Measurements from ENCODE around the gene TMEM45B. TPM values are rescaled to one million over a fixed set of nuclear protein-coding genes. Genes with fewer than 3 reads are reported as not detected.
"Not testable (repeated sequence)": the region's sequence is repeated elsewhere in the genome, so short reads cannot be mapped to it uniquely, and the experiment has no call there.

The TMEM45B gene
- total RNA-seq, 1 experiment from 2014 or later: not detected

GRCh38 chr11:129846508-129847335 is 31.1 kb downstream of the TMEM45B start:
- no peak overlapping the region for H3K9ac ChIP-seq (ENCODE audit: low read length)
- no peaks in the 10 kb centered on the region for H4K20me1 ChIP-seq (ENCODE audit: insufficient read depth, low read depth, low read length)
- no peaks in the 10 kb centered on the region for H3K27me3 ChIP-seq (ENCODE audit: low read length)
- DNase-seq: no peak
- H3K4me1 ChIP-seq (ENCODE audit: low read length): no peaks in the 10 kb centered on the region
- H3K79me2 ChIP-seq (ENCODE audit: low read length): no peaks in the 10 kb centered on the region
- H2AFZ ChIP-seq (ENCODE audit: low read length): no peak overlapping the region
- H3K9me3 ChIP-seq (ENCODE audit: low read length): no peaks in the 10 kb centered on the region
- H3K27ac ChIP-seq (ENCODE audit: low read length): no peak overlapping the region
- H3K4me3 ChIP-seq (ENCODE audit: low read length): no peak overlapping the region
- no peak overlapping the region for H3K4me2 ChIP-seq (ENCODE audit: low read depth, low read length, poor library complexity, severe bottlenecking)
- H3K9me2 ChIP-seq (replicated peaks; ENCODE audit: insufficient read depth, low read length): no peaks in the 10 kb centered on the region
- no peaks in the 10 kb centered on the region for H3K36me3 ChIP-seq (ENCODE audit: insufficient read depth, low read length)

- not testable (repeated sequence) for H3K27ac ChIP-seq (ENCODE audit: low read length); H4K20me1 ChIP-seq (ENCODE audit: insufficient read depth, low read depth, low read length); DNase-seq; H3K9ac ChIP-seq (ENCODE audit: low read length); H3K4me1 ChIP-seq (ENCODE audit: low read length); H2AFZ ChIP-seq (ENCODE audit: low read length); H3K27me3 ChIP-seq (ENCODE audit: low read length); H3K9me2 ChIP-seq (replicated peaks; ENCODE audit: insufficient read depth, low read length); H3K9me3 ChIP-seq (ENCODE audit: low read length); H3K36me3 ChIP-seq (ENCODE audit: insufficient read depth, low read length); H3K4me3 ChIP-seq (ENCODE audit: low read length); H3K79me2 ChIP-seq (ENCODE audit: low read length); H3K4me2 ChIP-seq (ENCODE audit: low read depth, low read length, poor library complexity, severe bottlenecking)
Observed at GRCh38 chr11:129847361-129847760, 31.7 kb downstream of the TMEM45B start.

GRCh38 chr11:129849447-129850130 is 33.9 kb downstream of the TMEM45B start:
- no peak overlapping the region for H3K27ac ChIP-seq (ENCODE audit: low read length)
- H3K4me2 ChIP-seq (ENCODE audit: low read depth, low read length, poor library complexity, severe bottlenecking): no peak overlapping the region
- H3K4me1 ChIP-seq (ENCODE audit: low read length): no peaks in the 10 kb centered on the region
- no peaks in the 10 kb centered on the region for H3K36me3 ChIP-seq (ENCODE audit: insufficient read depth, low read length)
- H3K9me2 ChIP-seq (replicated peaks; ENCODE audit: insufficient read depth, low read length): no peaks in the 10 kb centered on the region
- no peaks in the 10 kb centered on the region for H3K9me3 ChIP-seq (ENCODE audit: low read length)
- no peaks in the 10 kb centered on the region for H3K27me3 ChIP-seq (ENCODE audit: low read length)
- H3K79me2 ChIP-seq (ENCODE audit: low read length): no peaks in the 10 kb centered on the region
- H2AFZ ChIP-seq (ENCODE audit: low read length): no peak overlapping the region
- H3K9ac ChIP-seq (ENCODE audit: low read length): no peak overlapping the region
- DNase-seq: no peak
- no peaks in the 10 kb centered on the region for H4K20me1 ChIP-seq (ENCODE audit: insufficient read depth, low read depth, low read length)
- H3K4me3 ChIP-seq (ENCODE audit: low read length): no peak overlapping the region

- no peak overlapping the region for H3K4me3 ChIP-seq (ENCODE audit: low read length)
- no peaks in the 10 kb centered on the region for H4K20me1 ChIP-seq (ENCODE audit: insufficient read depth, low read depth, low read length)
- no peak overlapping the region for H2AFZ ChIP-seq (ENCODE audit: low read length)
- no peaks in the 10 kb centered on the region for H3K27me3 ChIP-seq (ENCODE audit: low read length)
- no peak for DNase-seq
- no peak overlapping the region for H3K9ac ChIP-seq (ENCODE audit: low read length)
- H3K27ac ChIP-seq (ENCODE audit: low read length): no peak overlapping the region
- H3K9me2 ChIP-seq (replicated peaks; ENCODE audit: insufficient read depth, low read length): no peaks in the 10 kb centered on the region
- no peaks in the 10 kb centered on the region for H3K9me3 ChIP-seq (ENCODE audit: low read length)
- H3K4me1 ChIP-seq (ENCODE audit: low read length): no peaks in the 10 kb centered on the region
- H3K79me2 ChIP-seq (ENCODE audit: low read length): no peaks in the 10 kb centered on the region
- no peak overlapping the region for H3K4me2 ChIP-seq (ENCODE audit: low read depth, low read length, poor library complexity, severe bottlenecking)
- H3K36me3 ChIP-seq (ENCODE audit: insufficient read depth, low read length): no peaks in the 10 kb centered on the region
Observed at GRCh38 chr11:129852125-129852740, 36.6 kb downstream of the TMEM45B start.

DNA sequence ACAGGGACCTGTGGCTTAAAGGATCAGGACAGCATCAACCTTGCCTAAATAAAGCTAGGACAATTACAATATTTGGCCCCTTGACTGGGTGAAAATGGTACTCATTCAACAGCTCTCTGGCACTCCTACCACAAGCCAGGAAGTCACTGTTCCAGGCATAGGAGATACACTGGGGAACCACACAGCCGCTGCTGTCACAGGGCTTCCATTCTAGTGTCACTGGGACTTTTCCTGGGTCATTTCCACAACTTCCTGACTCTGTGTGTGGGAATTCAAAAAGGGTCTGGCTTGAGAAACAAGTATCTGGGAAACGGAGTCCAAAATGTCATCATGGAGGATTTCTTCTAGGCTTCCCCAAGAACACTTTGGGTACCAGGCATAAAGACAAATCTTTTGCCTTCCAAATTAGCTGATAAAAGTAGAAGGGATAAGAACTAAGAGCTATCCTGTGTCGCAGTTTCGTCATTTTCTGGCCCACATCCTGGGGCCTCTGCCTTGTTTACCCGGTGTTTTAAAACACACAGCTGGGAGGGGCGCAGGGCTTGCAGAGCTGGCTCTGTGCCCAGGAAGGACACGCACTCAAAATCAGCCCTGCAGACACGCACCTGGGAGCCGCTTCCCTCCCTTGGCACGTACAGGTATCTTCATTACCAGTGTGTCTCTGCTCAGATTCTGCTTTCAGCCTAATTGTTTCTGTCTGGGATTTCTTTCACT is 38.0 kb downstream of the TMEM45B start:
- no peaks in the 10 kb centered on the region for H3K27me3 ChIP-seq (ENCODE audit: low read length)
- H2AFZ ChIP-seq (ENCODE audit: low read length): no peak overlapping the region
- H3K4me1 ChIP-seq (ENCODE audit: low read length): no peaks in the 10 kb centered on the region
- no peaks in the 10 kb centered on the region for H3K9me3 ChIP-seq (ENCODE audit: low read length)
- DNase-seq: no peak
- H3K36me3 ChIP-seq (ENCODE audit: insufficient read depth, low read length): no peaks in the 10 kb centered on the region
- H3K4me2 ChIP-seq (ENCODE audit: low read depth, low read length, poor library complexity, severe bottlenecking): no peak overlapping the region
- no peaks in the 10 kb centered on the region for H4K20me1 ChIP-seq (ENCODE audit: insufficient read depth, low read depth, low read length)
- H3K27ac ChIP-seq (ENCODE audit: low read length): no peak overlapping the region
- H3K79me2 ChIP-seq (ENCODE audit: low read length): no peaks in the 10 kb centered on the region
- H3K9ac ChIP-seq (ENCODE audit: low read length): no peak overlapping the region
- no peaks in the 10 kb centered on the region for H3K9me2 ChIP-seq (replicated peaks; ENCODE audit: insufficient read depth, low read length)
- H3K4me3 ChIP-seq (ENCODE audit: low read length): no peak overlapping the region

GRCh38 chr11:129854232-129854805 is 38.7 kb downstream of the TMEM45B start:
- Histone ChIP-seq H3K4me3 (ENCODE audit: low read length) (no peak overlapping the region), H3K4me2 (ENCODE audit: low read depth, low read length, poor library complexity, severe bottlenecking) (no peak overlapping the region), H4K20me1 (ENCODE audit: insufficient read depth, low read depth, low read length) (no peaks in the 10 kb centered on the region), H3K9me2 (replicated peaks; ENCODE audit: insufficient read depth, low read length) (no peaks in the 10 kb centered on the region), H3K9me3 (ENCODE audit: low read length) (no peaks in the 10 kb centered on the region), H2AFZ (ENCODE audit: low read length) (no peak overlapping the region), H3K36me3 (ENCODE audit: insufficient read depth, low read length) (no peaks in the 10 kb centered on the region), H3K27ac (ENCODE audit: low read length) (no peak overlapping the region), H3K9ac (ENCODE audit: low read length) (no peak overlapping the region), H3K4me1 (ENCODE audit: low read length) (no peaks in the 10 kb centered on the region), H3K27me3 (ENCODE audit: low read length) (no peaks in the 10 kb centered on the region), H3K79me2 (ENCODE audit: low read length) (no peaks in the 10 kb centered on the region)
- no peak for DNase-seq

DNA sequence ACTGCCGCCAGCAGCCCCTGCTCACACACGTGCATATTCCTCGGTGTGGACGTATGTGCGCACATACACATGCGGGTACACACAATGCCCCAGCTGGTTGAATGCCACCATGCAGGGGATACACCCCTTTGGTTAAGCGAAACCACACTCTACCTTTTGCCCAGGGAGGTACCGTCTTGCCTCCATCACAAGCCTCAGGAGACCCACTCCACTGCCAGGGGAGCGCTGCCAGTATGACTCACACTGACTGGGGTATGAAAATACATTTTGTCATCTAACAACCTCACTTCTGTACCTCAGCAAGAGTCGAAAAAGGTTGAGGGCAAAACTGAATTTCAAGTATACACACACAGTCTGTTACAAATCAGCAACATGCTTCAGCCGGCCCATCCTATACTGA is 39.4 kb downstream of the TMEM45B start:
- Histone ChIP-seq H3K9ac (ENCODE audit: low read length) (no peak overlapping the region), H3K4me1 (ENCODE audit: low read length) (no peaks in the 10 kb centered on the region), H3K79me2 (ENCODE audit: low read length) (no peaks in the 10 kb centered on the region), H4K20me1 (ENCODE audit: insufficient read depth, low read depth, low read length) (no peaks in the 10 kb centered on the region), H3K36me3 (ENCODE audit: insufficient read depth, low read length) (no peaks in the 10 kb centered on the region), H2AFZ (ENCODE audit: low read length) (no peak overlapping the region), H3K4me3 (ENCODE audit: low read length) (no peak overlapping the region), H3K4me2 (ENCODE audit: low read depth, low read length, poor library complexity, severe bottlenecking) (no peak overlapping the region), H3K27me3 (ENCODE audit: low read length) (no peaks in the 10 kb centered on the region), H3K27ac (ENCODE audit: low read length) (no peak overlapping the region), H3K9me3 (ENCODE audit: low read length) (no peaks in the 10 kb centered on the region), H3K9me2 (replicated peaks; ENCODE audit: insufficient read depth, low read length) (no peaks in the 10 kb centered on the region)
- no peak for DNase-seq

Data from Karpas-422 (cell line).